Liver (tissue), 3 donors: ENCODE results near the gene POFUT2.

Experiments used
- EGR1 ChIP-seq, 2 donors: IDR thresholded peaks; 2 replicates each; pipeline ENCODE4 v1.6.1; 2016 to 2018; ENCODE audit warnings: antibody characterized with exemption in 2 of 2, low read depth in 2 of 2
- RAD21 ChIP-seq, 2 donors: IDR thresholded peaks; 2 replicates each; pipeline ENCODE4 v1.6.1; 2016; ENCODE audit warnings: antibody characterized with exemption in 2 of 2, mild to moderate bottlenecking in 2 of 2
- YY1 ChIP-seq: IDR thresholded peaks from 2 replicates; pipeline ENCODE4 v1.6.1; 2016; ENCODE audit warnings: antibody characterized with exemption, mild to moderate bottlenecking
- TF ChIP-seq, protein P1 (sequence below): fragments of 150-350 bp; IDR thresholded peaks from 2 replicates; pipeline ENCODE4 v1.5.1; 2017; ENCODE audit warnings: improper control_type of control experiment, low read depth, low read length; ENCODE audit not compliant: missing input control
- TF ChIP-seq, protein P2 (sequence below): IDR thresholded peaks from 2 replicates; pipeline ENCODE4 v1.6.1; 2016; ENCODE audit warnings: antibody characterized with exemption
- TF ChIP-seq, protein P3 (sequence below): IDR thresholded peaks from 2 replicates; pipeline ENCODE4 v1.6.1; 2016; ENCODE audit warnings: antibody characterized with exemption, mild to moderate bottlenecking
- TF ChIP-seq, protein P4 (sequence below): IDR thresholded peaks from 2 replicates; pipeline ENCODE4 v1.6.1; 2016; ENCODE audit warnings: antibody characterized with exemption
- donor health status: healthy.
- donor health status: healthy.

DNA sequence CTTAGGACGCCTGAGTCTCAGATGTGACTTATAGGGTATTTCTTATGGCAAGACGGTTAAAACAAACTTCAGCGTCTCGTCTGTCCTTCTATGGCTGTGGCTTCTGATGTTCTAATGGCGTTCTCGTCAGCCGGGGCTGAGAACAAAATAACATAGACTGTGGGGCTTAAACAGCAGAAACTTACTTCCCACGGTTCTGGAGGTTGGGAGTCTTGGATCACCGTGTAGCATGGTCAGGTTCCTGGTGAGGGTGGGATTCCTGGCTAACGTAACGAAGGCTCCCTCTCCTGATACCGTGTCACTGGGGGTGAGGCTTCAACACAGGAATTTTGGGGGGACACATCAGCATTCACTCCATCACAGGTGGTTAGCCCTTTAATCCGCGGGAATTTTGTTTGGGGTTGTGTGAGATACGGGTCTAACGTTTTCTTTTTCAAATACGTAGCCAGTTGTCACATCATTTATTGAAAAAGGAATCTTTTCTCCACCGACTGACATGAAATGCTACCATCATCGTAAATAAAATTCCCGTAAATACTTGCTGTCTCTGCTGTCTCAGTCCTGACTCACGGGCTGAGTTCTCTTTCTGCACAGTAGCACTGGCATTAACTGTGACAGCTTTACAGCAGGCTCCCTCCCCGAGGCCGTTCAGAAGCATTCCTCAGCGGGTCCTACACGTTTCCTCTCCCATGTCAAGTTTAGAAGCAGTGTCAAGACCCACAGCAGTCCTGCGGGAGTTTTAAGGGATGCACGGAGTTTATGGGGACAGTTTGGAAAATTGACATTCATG, 8.1 kb upstream of the POFUT2 start:
- TF ChIP-seq, protein P1, sequence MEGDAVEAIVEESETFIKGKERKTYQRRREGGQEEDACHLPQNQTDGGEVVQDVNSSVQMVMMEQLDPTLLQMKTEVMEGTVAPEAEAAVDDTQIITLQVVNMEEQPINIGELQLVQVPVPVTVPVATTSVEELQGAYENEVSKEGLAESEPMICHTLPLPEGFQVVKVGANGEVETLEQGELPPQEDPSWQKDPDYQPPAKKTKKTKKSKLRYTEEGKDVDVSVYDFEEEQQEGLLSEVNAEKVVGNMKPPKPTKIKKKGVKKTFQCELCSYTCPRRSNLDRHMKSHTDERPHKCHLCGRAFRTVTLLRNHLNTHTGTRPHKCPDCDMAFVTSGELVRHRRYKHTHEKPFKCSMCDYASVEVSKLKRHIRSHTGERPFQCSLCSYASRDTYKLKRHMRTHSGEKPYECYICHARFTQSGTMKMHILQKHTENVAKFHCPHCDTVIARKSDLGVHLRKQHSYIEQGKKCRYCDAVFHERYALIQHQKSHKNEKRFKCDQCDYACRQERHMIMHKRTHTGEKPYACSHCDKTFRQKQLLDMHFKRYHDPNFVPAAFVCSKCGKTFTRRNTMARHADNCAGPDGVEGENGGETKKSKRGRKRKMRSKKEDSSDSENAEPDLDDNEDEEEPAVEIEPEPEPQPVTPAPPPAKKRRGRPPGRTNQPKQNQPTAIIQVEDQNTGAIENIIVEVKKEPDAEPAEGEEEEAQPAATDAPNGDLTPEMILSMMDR = no peak
- TF ChIP-seq EGR1 (IDR thresholded peaks at IDR 0.05; ENCODE audit: low read depth in 2 of 2) (no peak), YY1 (no peak), RAD21 (IDR thresholded peaks at IDR 0.05) (no peak)
- TF ChIP-seq, protein P2, sequence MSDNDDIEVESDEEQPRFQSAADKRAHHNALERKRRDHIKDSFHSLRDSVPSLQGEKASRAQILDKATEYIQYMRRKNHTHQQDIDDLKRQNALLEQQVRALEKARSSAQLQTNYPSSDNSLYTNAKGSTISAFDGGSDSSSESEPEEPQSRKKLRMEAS = no peak
- TF ChIP-seq, protein P3, sequence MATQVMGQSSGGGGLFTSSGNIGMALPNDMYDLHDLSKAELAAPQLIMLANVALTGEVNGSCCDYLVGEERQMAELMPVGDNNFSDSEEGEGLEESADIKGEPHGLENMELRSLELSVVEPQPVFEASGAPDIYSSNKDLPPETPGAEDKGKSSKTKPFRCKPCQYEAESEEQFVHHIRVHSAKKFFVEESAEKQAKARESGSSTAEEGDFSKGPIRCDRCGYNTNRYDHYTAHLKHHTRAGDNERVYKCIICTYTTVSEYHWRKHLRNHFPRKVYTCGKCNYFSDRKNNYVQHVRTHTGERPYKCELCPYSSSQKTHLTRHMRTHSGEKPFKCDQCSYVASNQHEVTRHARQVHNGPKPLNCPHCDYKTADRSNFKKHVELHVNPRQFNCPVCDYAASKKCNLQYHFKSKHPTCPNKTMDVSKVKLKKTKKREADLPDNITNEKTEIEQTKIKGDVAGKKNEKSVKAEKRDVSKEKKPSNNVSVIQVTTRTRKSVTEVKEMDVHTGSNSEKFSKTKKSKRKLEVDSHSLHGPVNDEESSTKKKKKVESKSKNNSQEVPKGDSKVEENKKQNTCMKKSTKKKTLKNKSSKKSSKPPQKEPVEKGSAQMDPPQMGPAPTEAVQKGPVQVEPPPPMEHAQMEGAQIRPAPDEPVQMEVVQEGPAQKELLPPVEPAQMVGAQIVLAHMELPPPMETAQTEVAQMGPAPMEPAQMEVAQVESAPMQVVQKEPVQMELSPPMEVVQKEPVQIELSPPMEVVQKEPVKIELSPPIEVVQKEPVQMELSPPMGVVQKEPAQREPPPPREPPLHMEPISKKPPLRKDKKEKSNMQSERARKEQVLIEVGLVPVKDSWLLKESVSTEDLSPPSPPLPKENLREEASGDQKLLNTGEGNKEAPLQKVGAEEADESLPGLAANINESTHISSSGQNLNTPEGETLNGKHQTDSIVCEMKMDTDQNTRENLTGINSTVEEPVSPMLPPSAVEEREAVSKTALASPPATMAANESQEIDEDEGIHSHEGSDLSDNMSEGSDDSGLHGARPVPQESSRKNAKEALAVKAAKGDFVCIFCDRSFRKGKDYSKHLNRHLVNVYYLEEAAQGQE = no peak
- TF ChIP-seq, protein P4, sequence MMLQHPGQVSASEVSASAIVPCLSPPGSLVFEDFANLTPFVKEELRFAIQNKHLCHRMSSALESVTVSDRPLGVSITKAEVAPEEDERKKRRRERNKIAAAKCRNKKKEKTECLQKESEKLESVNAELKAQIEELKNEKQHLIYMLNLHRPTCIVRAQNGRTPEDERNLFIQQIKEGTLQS = no peak
